ENCODE results near the gene COL4A2.

DNA sequence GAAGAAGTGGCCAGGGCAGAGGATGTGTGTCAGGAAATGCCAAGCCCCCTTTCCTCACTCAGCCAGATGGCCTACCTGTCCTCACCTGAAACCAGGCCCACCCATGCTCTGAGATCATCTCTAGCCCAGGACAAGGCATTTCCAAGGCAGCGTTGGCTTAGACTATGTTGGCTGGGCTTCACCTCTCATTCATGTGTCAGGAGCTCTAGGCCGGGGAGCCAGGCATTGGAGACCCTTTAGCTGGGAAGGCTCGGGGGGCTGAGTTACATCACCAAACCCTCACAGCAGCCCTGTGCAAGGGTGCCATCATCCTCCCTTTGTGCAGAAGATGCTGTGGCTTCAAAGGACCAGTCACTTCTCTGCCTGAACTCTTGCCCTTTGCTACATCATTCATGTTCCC lies 40.0 kb downstream of the COL4A2 start:
- TF ChIP-seq, protein P1, sequence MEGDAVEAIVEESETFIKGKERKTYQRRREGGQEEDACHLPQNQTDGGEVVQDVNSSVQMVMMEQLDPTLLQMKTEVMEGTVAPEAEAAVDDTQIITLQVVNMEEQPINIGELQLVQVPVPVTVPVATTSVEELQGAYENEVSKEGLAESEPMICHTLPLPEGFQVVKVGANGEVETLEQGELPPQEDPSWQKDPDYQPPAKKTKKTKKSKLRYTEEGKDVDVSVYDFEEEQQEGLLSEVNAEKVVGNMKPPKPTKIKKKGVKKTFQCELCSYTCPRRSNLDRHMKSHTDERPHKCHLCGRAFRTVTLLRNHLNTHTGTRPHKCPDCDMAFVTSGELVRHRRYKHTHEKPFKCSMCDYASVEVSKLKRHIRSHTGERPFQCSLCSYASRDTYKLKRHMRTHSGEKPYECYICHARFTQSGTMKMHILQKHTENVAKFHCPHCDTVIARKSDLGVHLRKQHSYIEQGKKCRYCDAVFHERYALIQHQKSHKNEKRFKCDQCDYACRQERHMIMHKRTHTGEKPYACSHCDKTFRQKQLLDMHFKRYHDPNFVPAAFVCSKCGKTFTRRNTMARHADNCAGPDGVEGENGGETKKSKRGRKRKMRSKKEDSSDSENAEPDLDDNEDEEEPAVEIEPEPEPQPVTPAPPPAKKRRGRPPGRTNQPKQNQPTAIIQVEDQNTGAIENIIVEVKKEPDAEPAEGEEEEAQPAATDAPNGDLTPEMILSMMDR (conservative IDR thresholded peaks at IDR 0.05; ENCODE audit: low read depth, low read length) = no peak
- no peak for TF ChIP-seq EZH2 (IDR thresholded peaks at IDR 0.05; ENCODE audit: low read length, unreplicated experiment)
- no peak for TF ChIP-seq EZH2phosphoT487 (IDR thresholded peaks at IDR 0.05; ENCODE audit: borderline replicate concordance, low read length)
